ENCODE results near the gene CHST3.

DNA sequence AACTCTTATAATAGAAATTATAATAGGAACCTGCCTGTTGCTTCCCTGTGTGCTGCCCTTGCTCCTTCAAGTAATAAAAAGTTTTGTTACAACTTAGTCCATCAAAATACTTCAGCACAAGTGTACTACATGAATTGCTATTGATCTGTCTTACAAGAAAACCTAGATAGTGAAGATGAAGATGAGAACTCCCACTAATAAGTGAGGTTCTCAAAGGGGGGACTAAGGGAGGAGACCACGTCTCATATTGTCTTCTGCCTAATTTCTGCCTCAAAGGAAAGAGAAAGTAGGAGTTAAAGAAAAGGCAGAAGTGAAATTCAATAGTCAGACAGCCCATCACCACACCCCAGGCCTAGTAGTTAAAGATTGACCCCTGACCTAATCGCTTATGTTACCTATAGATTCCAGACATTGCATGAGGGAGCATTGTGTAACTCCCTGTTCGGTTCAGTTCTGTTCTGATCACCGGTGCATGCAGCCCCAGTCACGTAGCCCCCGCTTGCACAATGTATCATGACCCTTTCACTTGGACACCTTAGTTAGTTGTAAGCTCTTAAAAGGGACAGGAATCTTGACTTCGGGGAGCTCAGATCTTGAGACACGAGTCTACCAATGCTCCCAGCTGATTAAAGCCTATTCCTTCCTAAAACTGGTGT lies 18.2 kb upstream of the CHST3 start:
- TF ChIP-seq POLR2AphosphoS5 (IDR thresholded peaks at IDR 0.05) = no peak
- TF ChIP-seq, protein P1, sequence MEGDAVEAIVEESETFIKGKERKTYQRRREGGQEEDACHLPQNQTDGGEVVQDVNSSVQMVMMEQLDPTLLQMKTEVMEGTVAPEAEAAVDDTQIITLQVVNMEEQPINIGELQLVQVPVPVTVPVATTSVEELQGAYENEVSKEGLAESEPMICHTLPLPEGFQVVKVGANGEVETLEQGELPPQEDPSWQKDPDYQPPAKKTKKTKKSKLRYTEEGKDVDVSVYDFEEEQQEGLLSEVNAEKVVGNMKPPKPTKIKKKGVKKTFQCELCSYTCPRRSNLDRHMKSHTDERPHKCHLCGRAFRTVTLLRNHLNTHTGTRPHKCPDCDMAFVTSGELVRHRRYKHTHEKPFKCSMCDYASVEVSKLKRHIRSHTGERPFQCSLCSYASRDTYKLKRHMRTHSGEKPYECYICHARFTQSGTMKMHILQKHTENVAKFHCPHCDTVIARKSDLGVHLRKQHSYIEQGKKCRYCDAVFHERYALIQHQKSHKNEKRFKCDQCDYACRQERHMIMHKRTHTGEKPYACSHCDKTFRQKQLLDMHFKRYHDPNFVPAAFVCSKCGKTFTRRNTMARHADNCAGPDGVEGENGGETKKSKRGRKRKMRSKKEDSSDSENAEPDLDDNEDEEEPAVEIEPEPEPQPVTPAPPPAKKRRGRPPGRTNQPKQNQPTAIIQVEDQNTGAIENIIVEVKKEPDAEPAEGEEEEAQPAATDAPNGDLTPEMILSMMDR (IDR thresholded peaks at IDR 0.05 in 8 of 11, conservative IDR thresholded peaks at IDR 0.05 in 3 of 11) = no peak

Data from spleen (tissue), 7 donors.